Measurements from ENCODE around the gene NHERF2.

NHERF2 gene

DNA sequence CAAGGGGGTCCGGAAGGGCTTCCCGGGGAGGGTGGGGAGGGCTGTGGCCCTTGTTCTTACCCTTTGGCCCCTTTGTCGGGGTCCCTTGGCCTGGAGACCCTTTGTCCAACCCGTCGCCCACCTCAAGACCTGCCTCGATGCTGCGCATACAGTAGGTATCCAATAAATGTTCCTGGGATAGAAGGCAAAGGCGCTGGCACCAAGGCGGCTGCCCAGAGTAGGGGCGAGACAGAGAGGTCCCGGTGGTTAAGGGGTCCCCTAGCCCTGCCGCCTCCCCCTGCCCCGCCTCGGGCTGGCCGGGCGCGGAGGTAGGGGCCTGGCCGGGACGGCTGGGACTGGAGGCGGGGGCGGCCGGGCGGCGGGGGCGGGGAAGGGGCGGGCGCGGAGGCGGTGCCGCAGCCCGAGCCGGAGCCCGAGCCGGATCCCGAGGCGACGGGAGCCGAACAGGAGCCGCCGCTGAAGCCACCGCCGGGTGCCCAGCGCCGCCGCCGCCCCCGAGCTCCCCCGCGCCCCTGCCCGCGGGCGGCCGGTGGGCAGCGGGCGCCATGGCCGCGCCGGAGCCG, at the start of gene NHERF2:
TSS of gene NHERF2 (plus strand) at position 442 of the 563 bp plus-strand sequence. CDS start at position 546, 104 bp downstream.
- DNase-seq, result no peak

DNA sequence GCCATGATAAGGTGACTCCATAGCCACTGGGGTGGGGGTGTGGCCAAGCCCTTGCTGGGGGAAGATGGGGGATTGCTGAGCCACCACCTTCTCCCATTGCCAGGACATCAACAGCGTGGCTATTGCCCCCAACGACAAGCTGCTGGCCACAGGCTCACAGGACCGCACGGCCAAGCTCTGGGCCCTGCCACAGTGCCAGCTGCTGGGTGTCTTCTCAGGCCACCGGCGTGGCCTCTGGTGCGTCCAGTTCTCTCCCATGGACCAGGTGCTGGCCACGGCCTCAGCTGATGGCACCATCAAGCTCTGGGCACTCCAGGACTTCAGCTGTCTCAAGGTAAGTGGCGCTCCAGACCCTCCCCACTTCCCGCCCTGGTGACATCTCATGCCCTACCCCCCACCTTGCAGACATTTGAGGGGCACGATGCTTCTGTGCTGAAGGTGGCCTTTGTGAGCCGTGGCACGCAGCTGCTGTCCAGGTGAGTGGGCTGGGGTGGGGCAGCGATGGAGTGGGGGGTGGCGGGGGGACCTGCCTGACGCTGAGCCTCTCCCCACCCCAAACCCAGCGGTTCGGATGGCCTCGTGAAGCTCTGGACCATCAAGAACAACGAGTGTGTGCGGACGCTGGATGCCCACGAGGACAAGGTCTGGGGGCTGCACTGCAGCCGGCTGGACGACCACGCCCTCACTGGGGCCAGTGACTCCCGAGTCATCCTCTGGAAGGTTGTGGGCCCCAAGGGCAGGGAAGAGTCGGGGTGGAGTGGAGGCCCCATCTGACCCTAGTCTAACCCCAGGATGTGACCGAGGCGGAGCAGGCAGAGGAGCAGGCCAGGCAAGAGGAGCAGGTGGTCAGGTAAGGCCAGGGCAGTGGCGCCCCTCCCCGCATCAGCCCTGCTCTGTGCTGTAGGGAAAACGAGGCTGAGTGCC, 49.5 kb upstream of the NHERF2 start:
- DNase-seq, result no peak

DNA sequence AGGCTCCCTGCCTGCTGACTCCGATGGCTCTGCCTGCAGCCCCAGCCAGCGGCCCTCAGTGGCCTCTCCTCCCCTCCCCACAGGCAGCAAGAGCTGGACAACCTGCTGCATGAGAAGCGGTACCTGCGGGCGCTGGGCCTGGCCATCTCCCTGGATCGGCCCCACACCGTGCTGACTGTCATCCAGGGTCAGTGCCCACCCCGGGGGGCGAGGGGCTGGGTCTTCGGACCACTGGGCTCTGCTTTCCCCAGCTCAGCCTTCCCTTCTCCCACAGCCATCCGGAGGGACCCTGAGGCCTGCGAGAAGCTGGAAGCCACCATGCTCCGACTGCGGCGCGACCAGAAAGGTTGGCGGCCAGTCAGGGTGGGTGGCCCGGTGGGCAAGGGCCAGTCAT, 48.8 kb upstream of the NHERF2 start:
- DNase-seq, result no peak

- no peak for DNase-seq
These were observed 48.1 kb upstream of the NHERF2 start for GRCh38 chr16:1978476-1979120.

GRCh38 chr16:1979271-1980029, 47.3 kb upstream of the NHERF2 start:
- DNase-seq, result peak; percentile 37

GRCh38 chr16:1980030-1980769, 46.5 kb upstream of the NHERF2 start:
- no peak for DNase-seq

DNA sequence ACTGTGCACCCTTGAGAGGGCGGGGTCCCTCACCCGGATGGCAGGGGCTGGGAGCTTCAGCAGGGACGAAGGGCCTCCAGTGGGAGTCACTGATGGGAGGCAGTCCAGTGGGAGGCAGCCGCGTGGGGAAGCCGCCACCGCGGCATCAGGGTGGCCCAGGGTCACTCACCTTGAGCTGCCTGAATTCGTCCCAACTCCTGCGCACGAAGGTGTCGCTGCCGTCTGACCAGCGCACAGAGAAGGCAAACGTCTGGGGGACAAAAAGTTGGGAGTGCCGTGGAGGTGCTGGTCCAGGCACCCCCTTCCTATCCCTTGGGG, 46.0 kb upstream of the NHERF2 start:
- DNase-seq, result no peak

GRCh38 chr16:1981398-1981836, 45.3 kb upstream of the NHERF2 start, which contains the start of gene NOXO1:
Gene NOXO1, minus strand, starts transcription at chr16:1981469. Its CDS starts 290 bp downstream, at chr16:1981179.
- DNase-seq, result no peak

DNA sequence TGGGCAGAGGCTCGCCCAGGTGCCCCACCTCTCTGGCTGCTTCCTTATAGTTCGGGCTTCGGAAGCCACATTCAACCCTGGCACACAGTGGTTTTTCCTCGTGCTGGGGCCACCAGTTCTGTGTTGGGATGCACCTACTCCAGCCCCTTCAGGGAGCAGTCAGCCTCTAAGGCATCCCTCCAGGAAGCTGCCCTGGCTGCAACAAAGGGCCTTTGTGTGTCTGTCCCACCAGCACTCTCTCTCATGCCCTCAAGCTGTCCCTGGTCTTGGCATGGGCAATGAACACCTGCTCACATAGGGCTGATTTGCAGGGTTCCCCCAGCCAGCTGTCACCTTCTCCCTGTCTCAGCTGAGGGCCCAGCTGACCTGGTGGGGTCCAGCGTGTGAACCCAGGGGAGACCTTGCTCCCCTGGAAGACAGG, 44.7 kb upstream of the NHERF2 start:
- no peak for DNase-seq

GRCh38 chr16:1982991-1983543, 43.6 kb upstream of the NHERF2 start:
- no peak for DNase-seq

GRCh38 chr16:1983544-1984346, 43.0 kb upstream of the NHERF2 start, which contains the start of gene GFER:
Gene GFER, plus strand, starts transcription at chr16:1984193. Its CDS starts 26 bp downstream, at chr16:1984219.
- DNase-seq, result peak; percentile 69

DNA sequence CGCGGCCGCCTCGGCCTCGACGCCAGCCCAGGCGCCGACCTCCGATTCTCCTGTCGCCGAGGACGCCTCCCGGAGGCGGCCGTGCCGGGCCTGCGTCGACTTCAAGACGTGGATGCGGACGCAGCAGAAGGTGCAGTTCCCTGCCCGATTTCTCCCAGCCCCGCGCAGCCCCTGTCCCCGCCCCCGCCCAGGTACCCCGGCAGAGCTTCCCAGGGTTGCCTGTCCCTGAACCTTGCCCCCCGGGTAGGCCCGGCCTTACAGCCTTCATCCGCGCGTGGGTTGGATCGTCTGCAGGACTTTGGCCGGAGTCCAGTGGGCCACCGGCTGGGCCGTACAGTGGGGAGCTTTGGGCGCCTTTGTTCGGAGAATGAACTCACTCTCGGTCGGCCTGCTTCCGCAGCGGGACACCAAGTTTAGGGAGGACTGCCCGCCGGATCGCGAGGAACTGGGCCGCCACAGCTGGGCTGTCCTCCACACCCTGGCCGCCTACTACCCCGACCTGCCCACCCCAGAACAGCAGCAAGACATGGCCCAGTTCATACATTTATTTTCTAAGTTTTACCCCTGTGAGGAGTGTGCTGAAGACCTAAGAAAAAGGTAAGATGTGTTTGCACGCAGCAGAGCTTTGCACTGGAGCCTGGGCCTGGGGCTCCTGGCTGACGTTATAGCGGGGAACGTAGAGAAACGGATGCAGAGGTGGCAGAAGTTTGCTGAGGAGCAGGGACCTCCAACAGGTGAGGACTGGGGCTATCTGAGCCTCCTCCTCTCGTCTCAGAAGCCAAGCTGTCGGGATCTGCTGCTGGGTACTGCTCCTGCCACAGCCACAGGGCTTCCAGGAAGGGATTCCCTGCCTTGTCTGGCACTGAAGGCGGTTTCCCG, 42.1 kb upstream of the NHERF2 start:
- DNase-seq, result no peak

GRCh38 chr16:1985466-1986150, 41.1 kb upstream of the NHERF2 start:
- DNase-seq, result no peak

- no peak for DNase-seq
These were observed 39.5 kb upstream of the NHERF2 start for GRCh38 chr16:1987198-1987597.

DNA sequence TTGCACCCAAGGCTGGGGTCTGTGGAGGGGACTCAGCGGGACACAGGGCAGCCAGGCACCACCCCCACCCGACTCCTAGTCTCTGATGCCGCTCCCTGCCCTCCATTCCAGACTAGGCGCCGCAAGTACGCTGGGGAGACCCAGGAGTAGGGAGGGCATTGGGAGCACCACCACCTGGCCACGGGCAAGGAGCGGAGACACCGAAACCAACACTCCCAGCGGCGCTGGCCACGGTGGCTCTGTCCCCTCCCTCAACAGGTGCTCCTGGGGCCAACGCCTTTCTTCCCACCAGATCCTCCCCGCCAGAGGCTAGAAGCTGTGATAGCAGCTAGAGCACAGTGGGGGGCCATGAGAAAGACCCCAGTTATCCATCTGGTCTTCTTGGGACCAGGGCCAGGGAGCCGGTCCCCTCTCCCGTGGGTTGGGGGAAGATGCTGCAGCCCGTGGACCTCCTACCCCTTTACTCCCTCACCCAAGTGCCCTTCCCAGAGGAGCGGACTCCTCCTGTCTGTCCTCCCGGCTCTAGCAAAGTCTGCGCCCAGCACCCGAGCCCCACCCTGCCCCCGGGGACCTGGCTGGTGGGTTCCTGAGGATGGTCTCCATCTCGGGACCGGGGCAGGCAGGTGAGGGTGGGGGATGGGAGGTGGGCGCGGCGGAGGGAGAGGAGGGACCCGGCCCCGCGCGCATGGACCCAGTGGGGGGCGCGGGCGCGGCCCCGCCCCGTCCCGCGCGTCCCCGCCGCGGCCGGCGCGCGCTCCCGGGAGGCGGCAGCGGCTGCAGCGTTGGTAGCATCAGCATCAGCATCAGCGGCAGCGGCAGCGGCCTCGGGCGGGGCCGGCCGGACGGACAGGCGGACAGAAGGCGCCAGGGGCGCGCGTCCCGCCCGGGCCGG, 37.2 kb upstream of the NHERF2 start, which contains the start of gene SYNGR3:
TSS of gene SYNGR3 (plus strand) at position 762 of the 892 bp plus-strand sequence. CDS start 133 bp downstream, outside the sequence.
- DNase-seq, result no peak

- DNase-seq, result no peak
These were observed 36.7 kb upstream of the NHERF2 start for GRCh38 chr16:1990101-1990350.

GRCh38 chr16:1990351-1991134, 36.2 kb upstream of the NHERF2 start:
- DNase-seq, result peak; percentile 24

Measured in stimulated activated naive CD4-positive, alpha-beta T cell treated with Interleukin-2 at 50 U/mL for 16 hours (primary cell).